HG02981 (cell line): ENCODE results near the gene NRSN1.

ENCODE experiments used
- ATAC-seq: cut with Tn5 transposase; IDR thresholded peaks from one replicate; pipeline ENCODE4 v1.9.1; 2021; ENCODE audit warnings: mild to moderate bottlenecking, moderate library complexity; ENCODE audit not compliant: unreplicated experiment

The NRSN1 gene

GRCh38 chr6:24125980-24126379, at the start of gene NRSN1:
TSS of gene NRSN1 (plus strand) at chr6:24126215. CDS start at chr6:24134328, 8,113 bp downstream.
- no peak for ATAC-seq

- ATAC-seq: no peak
These were observed 47.8 kb upstream of the NRSN1 start for GRCh38 chr6:24078200-24078599.

- no peak for ATAC-seq
These were observed 46.9 kb upstream of the NRSN1 start for GRCh38 chr6:24079076-24079475.

- no peak for ATAC-seq
These were observed 45.3 kb upstream of the NRSN1 start for GRCh38 chr6:24080711-24081110.

GRCh38 chr6:24089736-24090135, 36.3 kb upstream of the NRSN1 start:
- ATAC-seq: no peak

- ATAC-seq: no peak
These were observed 33.6 kb upstream of the NRSN1 start for GRCh38 chr6:24092407-24092806.

GRCh38 chr6:24093381-24093780, 32.6 kb upstream of the NRSN1 start:
- ATAC-seq: no peak

GRCh38 chr6:24099181-24099580, 26.8 kb upstream of the NRSN1 start:
- no peak for ATAC-seq

- ATAC-seq: no peak
These were observed 25.8 kb upstream of the NRSN1 start for GRCh38 chr6:24100024-24100769.

GRCh38 chr6:24100770-24101155, 25.3 kb upstream of the NRSN1 start:
- no peak for ATAC-seq

- ATAC-seq: no peak
These were observed 20.8 kb upstream of the NRSN1 start for GRCh38 chr6:24105191-24105590.

- no peak for ATAC-seq
These were observed 19.7 kb upstream of the NRSN1 start for GRCh38 chr6:24106291-24106690.

GRCh38 chr6:24107294-24107693, 18.7 kb upstream of the NRSN1 start:
- no peak for ATAC-seq

GRCh38 chr6:24108056-24108455, 18.0 kb upstream of the NRSN1 start:
- no peak for ATAC-seq

GRCh38 chr6:24110417-24110816, 15.6 kb upstream of the NRSN1 start:
- ATAC-seq: no peak

- no peak for ATAC-seq
These were observed 12.1 kb upstream of the NRSN1 start for GRCh38 chr6:24113891-24114290.

- ATAC-seq: no peak
These were observed 9.0 kb upstream of the NRSN1 start for GRCh38 chr6:24117021-24117420.

- no peak for ATAC-seq
These were observed 3.9 kb upstream of the NRSN1 start for GRCh38 chr6:24122139-24122538.

GRCh38 chr6:24126586-24127192, 674 bp downstream of the NRSN1 start:
- ATAC-seq: peak; percentile 57

GRCh38 chr6:24127316-24127715, 1.3 kb downstream of the NRSN1 start:
- no peak for ATAC-seq

- no peak for ATAC-seq
These were observed 5.7 kb downstream of the NRSN1 start for GRCh38 chr6:24131751-24132150.

- ATAC-seq: no peak
These were observed 13.1 kb downstream of the NRSN1 start for GRCh38 chr6:24139080-24139479.

- ATAC-seq: no peak
These were observed 13.6 kb downstream of the NRSN1 start for GRCh38 chr6:24139639-24140038.
